GM12878 (cell line): ENCODE measurements around the gene TCL1B. TPM values are rescaled to one million over a fixed set of nuclear protein-coding genes. Genes with fewer than 3 reads are reported as not detected.

Experiments
- ATAC-seq: fragments of 200-7000 bp; cut with Tn5 transposase; 3 replicates; pipeline ENCODE4 v1.9.1; 2020; ENCODE audit warnings: mild to moderate bottlenecking, moderate library complexity
- BruUV-seq: library from RNA; stranded (reverse); fragments of 400-500 nt; replicated peaks from 2 replicates; lab custom pipeline; 2021; lab: Mats Ljungman, UMichigan
- CTCF ChIA-PET: fragments of 300-600 bp; sonication (Branson Sonifier 250); formaldehyde crosslinking; extraction: SDS; loops from one replicate; lab custom pipeline; 2021; ENCODE audit warnings: inconsistent platforms; lab: Yijun Ruan, JAX
- POLR2A ChIA-PET: fragments of 350-600 bp; formaldehyde crosslinking; extraction: SDS; loops from one replicate; lab custom pipeline; 2021; ENCODE audit warnings: inconsistent platforms; lab: Charles Lee
- RAD21 ChIA-PET: fragments of 300-600 bp; sonication (Branson Sonifier 250); formaldehyde crosslinking; loops from one replicate; lab custom pipeline; 2023; ENCODE audit warnings: antibody characterized with exemption; ENCODE audit not compliant: unreplicated experiment; lab: Charles Lee
- SMC1A ChIA-PET: fragments of 300-600 bp; sonication (Branson Sonifier 250); formaldehyde crosslinking; loops from one replicate; lab custom pipeline; 2023; ENCODE audit not compliant: unreplicated experiment, uncharacterized antibody; lab: Charles Lee
- DNase-seq: peaks from one replicate; pipeline ENCODE4 v3.0.0-alpha.2; 2011; ENCODE audit warnings: low read depth, low spot score
- FAIRE-seq: peaks from 3 replicates; lab custom pipeline; 2011; peaks lifted over from hg19 to GRCh38; lab: Jason Lieb, UNC
- H2AFZ ChIP-seq: 2 replicates; pipeline ENCODE4 v1.6.0; 2011; ENCODE audit warnings: low read depth, low read length, control low read depth; ENCODE audit not compliant: control insufficient read depth
- H3K27ac ChIP-seq: 2 replicates; pipeline ENCODE4 v1.5.1; 2011; ENCODE audit warnings: control low read depth; ENCODE audit not compliant: control insufficient read depth, insufficient read depth
- H3K27me3 ChIP-seq, 2 experiments: replicated peaks in 1 of 2; 2 replicates each; pipeline versions ENCODE4 v1.6.0 to v1.6.1; 2011; ENCODE audit warnings: low read length in 1 of 2; ENCODE audit not compliant: control insufficient read depth in 2 of 2, insufficient read depth in 2 of 2
- H3K36me3 ChIP-seq, 2 experiments: 2 replicates each; pipeline ENCODE4 v1.5.1; 2011; ENCODE audit warnings: low read length in 1 of 2; ENCODE audit not compliant: control insufficient read depth in 2 of 2, insufficient read depth in 2 of 2
- H3K4me1 ChIP-seq: 2 replicates; pipeline ENCODE4 v1.6.1; 2011; ENCODE audit warnings: mild to moderate bottlenecking, low read length, moderate library complexity, mixed read lengths; ENCODE audit not compliant: control insufficient read depth, insufficient read depth
- H3K4me2 ChIP-seq: 2 replicates; pipeline ENCODE4 v1.6.0; 2011; ENCODE audit warnings: control low read depth; ENCODE audit not compliant: control insufficient read depth, insufficient read depth
- H3K4me3 ChIP-seq: fragments of 200-600 bp; sonication (generic); 2 replicates; pipeline ENCODE4 v1.5.1; 2016
- H3K79me2 ChIP-seq: 2 replicates; pipeline ENCODE4 v1.6.0; 2011; ENCODE audit warnings: low read length; ENCODE audit not compliant: control insufficient read depth, insufficient read depth
- H3K9ac ChIP-seq: 2 replicates; pipeline ENCODE4 v1.8.0; 2011; ENCODE audit warnings: low read length, control low read depth, mixed read lengths; ENCODE audit not compliant: control insufficient read depth, insufficient read depth
- H3K9me3 ChIP-seq: replicated peaks from 3 replicates; pipeline ENCODE4 v1.5.1; 2011; ENCODE audit warnings: mild to moderate bottlenecking, low read length; ENCODE audit not compliant: control insufficient read depth, insufficient read depth
- H4K20me1 ChIP-seq: 2 replicates; pipeline ENCODE4 v1.6.0; 2011; ENCODE audit not compliant: control insufficient read depth, insufficient read depth
- ATF3 ChIP-seq: IDR thresholded peaks from 2 replicates; pipeline ENCODE4 v1.6.1; 2011; ENCODE audit warnings: low read depth, mild to moderate bottlenecking, low read length, moderate library complexity, borderline replicate concordance; ENCODE audit errors: extremely low read depth
- BCL3 ChIP-seq: IDR thresholded peaks from 2 replicates; pipeline ENCODE4 v1.6.1; 2011; ENCODE audit warnings: borderline replicate concordance, low read depth, mild to moderate bottlenecking, moderate library complexity, low read length; ENCODE audit not compliant: insufficient read depth, poor library complexity, severe bottlenecking
- GATAD2B ChIP-seq: fragments of 450-650 bp; conservative IDR thresholded peaks from 2 replicates; pipeline ENCODE4 v1.6.1; 2017; ENCODE audit warnings: low read depth, mild to moderate bottlenecking, moderate library complexity
- IRF5 ChIP-seq: fragments of 450-650 bp; IDR thresholded peaks from 2 replicates; pipeline ENCODE4 v1.6.1; 2017; ENCODE audit warnings: borderline replicate concordance
- MLLT1 ChIP-seq: fragments of 450-650 bp; IDR thresholded peaks from 2 replicates; pipeline ENCODE4 v1.6.1; 2016; ENCODE audit warnings: mild to moderate bottlenecking
- SP1 ChIP-seq: IDR thresholded peaks from one replicate; pipeline ENCODE4 v1.6.1; 2011; ENCODE audit warnings: low read depth, low read length
- SREBF2 ChIP-seq: IDR thresholded peaks from 2 replicates; pipeline ENCODE4 v1.6.1; 2012; ENCODE audit warnings: mild to moderate bottlenecking, low read length
- ZNF687 ChIP-seq: fragments of 450-650 bp; IDR thresholded peaks from 2 replicates; pipeline ENCODE4 v1.6.1; 2017; ENCODE audit warnings: mild to moderate bottlenecking, moderate library complexity
- in situ Hi-C: fragments of 300-500 bp; cut with MboI; formaldehyde crosslinking; loops from 9 replicates; pipeline ENCODE4 v1.14.3; 2018; ENCODE audit warnings: mixed read lengths
- intact Hi-C: fragments of 100-400 bp; cut with micrococcal nuclease; formaldehyde crosslinking; loops from one replicate; pipeline ENCODE4 v1.14.2; 2022; ENCODE audit not compliant: unreplicated experiment
- polyA plus RNA-seq, 11 experiments: library from polyadenylated mRNA; depleted of rRNA in 4 of 11; unstranded in 6 of 11; stranded (reverse) in 5 of 11; fragments of >200 nt; fragmentation: Nextera tagmentation in 4 of 11; fragmentation: Illumina TruSeq in 1 of 11; extraction: Ambion mirVana in 4 of 11; extraction: Trizol in 1 of 11; gene quantifications; 1 replicate in 1 of 11; 2 replicates in 10 of 11; pipeline versions ENCODE4 v1.2.1 to v1.2.3, GENCODE V29; 2011 to 2016; ENCODE audit warnings: inconsistent platforms in 2 of 11, missing spikeins in 2 of 11, low read depth in 1 of 11
- total RNA-seq, 4 experiments: library from RNA; depleted of rRNA in 3 of 4; stranded (reverse); fragments of >200 nt in 3 of 4; fragmentation: Illumina TruSeq in 1 of 4; extraction: Trizol in 1 of 4; gene quantifications; 2 replicates each; pipeline versions ENCODE4 v1.2.1 to v1.2.3, GENCODE V29; 2013 to 2021

The TCL1B gene
- total and polyA plus RNA-seq, 10 of the 15 experiments (the other 5 are each of a cell fraction or from before 2014, with no cell fraction given), result 0.10 to 0.18 (median 0.13) TPM; not detected in 6

- 0 out of 2 replicates have a peak, but pooled peaks have one; percentile 31 for TF ChIP-seq ZNF687
Observed at GRCh38 chr14:95697764-95698163, 11.5 kb downstream of the TCL1B start (continued).

GRCh38 chr14:95698287-95698686, 12.1 kb downstream of the TCL1B start:
- Histone ChIP-seq H3K27me3 (no peaks in the 10 kb centered on the region), H3K4me2 (peak overlapping the region; percentile 69), H3K36me3 (no peaks in the 10 kb centered on the region), H2AFZ (peak overlapping the region; percentile 51), H3K27ac (peak overlapping the region; percentile 49), H3K9me3 (no peaks in the 10 kb centered on the region), H3K4me3 (no peak overlapping the region), H4K20me1 (no peaks in the 10 kb centered on the region), H3K9ac (no peak overlapping the region), H3K79me2 (no peaks in the 10 kb centered on the region), H3K4me1 (peaks cover 34% of the 10 kb centered on the region)
- in situ Hi-C loops (no loop called here), intact Hi-C loops (no loop called here)
- ChIA-PET RAD21 (no interaction called here), POLR2A (interaction anchor here (1.2 kb wide), 1 partner anchor 163 kb away, joined by 3 read pairs; the partner anchor contains the start of gene GLRX5), SMC1A (interaction anchor here (0.7 to 1.7 kb wide), 5 partner anchors 12 to 76 kb away, joined by 3 to 7 read pairs (median 4); no protein-coding TSS in a partner anchor), CTCF (interaction anchor here (1.1 to 2.7 kb wide), 6 partner anchors 13 to 171 kb away, joined by 3 to 12 read pairs (median 3); no protein-coding TSS in a partner anchor)
- no TSS peak for BruUV-seq
- no peak for ATAC-seq
- FAIRE-seq, result no peak
- TF ChIP-seq SREBF2, result no peak
- TF ChIP-seq ATF3, result no peak
- TF ChIP-seq MLLT1, result no peak
- TF ChIP-seq GATAD2B, result no peak
- TF ChIP-seq SP1, result no peak
- no peak for TF ChIP-seq BCL3
- TF ChIP-seq IRF5, result no peak
- no peak for DNase-seq
